GM23338 (cell line): ENCODE measurements around the gene SELENOK.

Experiments
- EZH2phosphoT487 ChIP-seq: fragments of 200-600 bp; sonication (generic); IDR thresholded peaks from one replicate; pipeline ENCODE4 v1.8.1; 2018; ENCODE audit warnings: antibody characterized with exemption; ENCODE audit not compliant: unreplicated experiment
- POLR2AphosphoS5 ChIP-seq: IDR thresholded peaks from 2 replicates; pipeline ENCODE4 v1.6.1; 2016; ENCODE audit warnings: antibody characterized with exemption, low read depth
- TF ChIP-seq, protein P1 (sequence below), 2 experiments: fragments of 200-600 bp in 1 of 2; sonication (generic) in 1 of 2; conservative IDR thresholded peaks; 2 replicates each; pipeline versions ENCODE4 v1.5.1 to v1.6.1; 2016 to 2017; ENCODE audit warnings: antibody characterized with exemption in 2 of 2, low read depth in 2 of 2, mild to moderate bottlenecking in 2 of 2, moderate library complexity in 1 of 2

DNA sequence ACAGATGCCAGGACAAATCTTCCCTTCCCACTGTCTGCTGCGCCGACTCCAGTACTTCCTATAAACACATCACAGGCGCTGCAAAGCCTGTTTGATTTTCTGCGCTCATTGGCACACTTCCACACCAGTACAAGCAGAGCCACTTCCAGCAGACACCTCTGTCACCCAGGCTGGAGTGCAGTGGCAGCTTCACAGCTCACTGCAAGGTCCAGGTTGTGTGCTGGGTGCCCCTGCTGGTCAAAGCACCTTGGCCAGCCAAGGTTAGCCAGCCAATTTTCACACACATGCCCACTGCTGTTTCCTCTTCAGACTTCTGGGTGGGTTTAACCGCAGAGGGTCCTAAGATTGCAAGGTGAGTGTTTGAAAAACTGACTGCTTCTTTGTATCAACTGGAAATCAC is 50.4 kb downstream of the SELENOK start:
- TF ChIP-seq, protein P1, sequence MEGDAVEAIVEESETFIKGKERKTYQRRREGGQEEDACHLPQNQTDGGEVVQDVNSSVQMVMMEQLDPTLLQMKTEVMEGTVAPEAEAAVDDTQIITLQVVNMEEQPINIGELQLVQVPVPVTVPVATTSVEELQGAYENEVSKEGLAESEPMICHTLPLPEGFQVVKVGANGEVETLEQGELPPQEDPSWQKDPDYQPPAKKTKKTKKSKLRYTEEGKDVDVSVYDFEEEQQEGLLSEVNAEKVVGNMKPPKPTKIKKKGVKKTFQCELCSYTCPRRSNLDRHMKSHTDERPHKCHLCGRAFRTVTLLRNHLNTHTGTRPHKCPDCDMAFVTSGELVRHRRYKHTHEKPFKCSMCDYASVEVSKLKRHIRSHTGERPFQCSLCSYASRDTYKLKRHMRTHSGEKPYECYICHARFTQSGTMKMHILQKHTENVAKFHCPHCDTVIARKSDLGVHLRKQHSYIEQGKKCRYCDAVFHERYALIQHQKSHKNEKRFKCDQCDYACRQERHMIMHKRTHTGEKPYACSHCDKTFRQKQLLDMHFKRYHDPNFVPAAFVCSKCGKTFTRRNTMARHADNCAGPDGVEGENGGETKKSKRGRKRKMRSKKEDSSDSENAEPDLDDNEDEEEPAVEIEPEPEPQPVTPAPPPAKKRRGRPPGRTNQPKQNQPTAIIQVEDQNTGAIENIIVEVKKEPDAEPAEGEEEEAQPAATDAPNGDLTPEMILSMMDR (conservative IDR thresholded peaks at IDR 0.05; ENCODE audit: low read depth in 2 of 2) = 0 out of 4 replicates have a peak, but pooled peaks of 1 of the 2 experiments have one; percentile 6
- no peak for TF ChIP-seq EZH2phosphoT487
- no peak for TF ChIP-seq POLR2AphosphoS5
